Sigmoid colon (tissue), 7 donors: ENCODE results near the gene CCKAR. TPM values are rescaled to one million over a fixed set of nuclear protein-coding genes. Genes with fewer than 3 reads are reported as not detected.
A peak's percentile ranks its signal among the peaks of the same experiment; 100 is the strongest.

Experiments used
- DNase-seq: peaks from one replicate; pipeline ENCODE4 v3.0.0-alpha.2; 2019
- H3K27ac ChIP-seq, 4 donors: fragments of 200-600 bp; sonication (generic); one replicate each; pipeline ENCODE4 v1.5.1; 2016 to 2019; ENCODE audit warnings: mild to moderate bottlenecking in 1 of 4
- H3K27me3 ChIP-seq, 3 donors: fragments of 200-600 bp; sonication (generic); one replicate each; pipeline ENCODE4 v1.5.1; 2019; ENCODE audit warnings: mild to moderate bottlenecking in 1 of 3
- H3K36me3 ChIP-seq, 4 donors: fragments of 200-600 bp; sonication (generic); one replicate each; pipeline ENCODE4 v1.5.1; 2016 to 2019
- H3K4me1 ChIP-seq, 4 donors: fragments of 200-600 bp; sonication (generic); one replicate each; pipeline ENCODE4 v1.5.1; 2017 to 2019
- H3K4me3 ChIP-seq, 4 donors: fragments of 200-600 bp; sonication (generic); one replicate each; pipeline ENCODE4 v1.5.1; 2017 to 2019; ENCODE audit warnings: mild to moderate bottlenecking in 2 of 4, moderate library complexity in 1 of 4
- H3K9me3 ChIP-seq, 4 donors: fragments of 200-600 bp in 3 of 4; sonication (generic) in 3 of 4; one replicate each; pipeline versions ENCODE4 v1.5.1 to v1.6.1; 2013 to 2019
- EP300 ChIP-seq, 4 donors: sonication (generic); formaldehyde crosslinking; IDR thresholded peaks; one replicate each; pipeline ENCODE4 v1.6.1; 2017; ENCODE audit warnings: antibody characterized with exemption in 4 of 4
- POLR2A ChIP-seq, 2 donors: fragments of 450-650 bp; IDR thresholded peaks; one replicate each; pipeline ENCODE4 v1.6.1; 2016; ENCODE audit warnings: antibody characterized with exemption in 2 of 2, mild to moderate bottlenecking in 2 of 2, moderate library complexity in 2 of 2
- POLR2AphosphoS5 ChIP-seq, 4 donors: sonication (generic); formaldehyde crosslinking; IDR thresholded peaks; one replicate each; pipeline ENCODE4 v1.6.1; 2017; ENCODE audit warnings: antibody characterized with exemption in 4 of 4
- WGBS, 2 donors: extraction: QIAGEN DNeasy Blood & Tissue Kit; methylation state at CpG; one replicate each; pipeline ENCODE4 v1.1.7; 2013; 5-methylcytosine and 5-hydroxymethylcytosine counted together
- intact Hi-C: fragments of 100-400 bp; cut with DNase I; formaldehyde crosslinking; loops from one replicate; pipeline ENCODE4 v1.15.1; 2023
- polyA plus RNA-seq, 3 donors: library from polyadenylated mRNA; stranded (reverse); fragments of 200-250 nt; gene quantifications; one replicate each; pipeline ENCODE4 v1.2.3, GENCODE V29; 2013
- total RNA-seq, 4 donors: library from RNA; depleted of rRNA; stranded (reverse); fragments of >200 nt; gene quantifications; one replicate each; pipeline ENCODE4 v1.1.0, GENCODE V29; 2016
- TF ChIP-seq, protein P1 (sequence below), 4 experiments: fragments of 450-650 bp in 3 of 4; fragments of 200-600 bp in 1 of 4; IDR thresholded peaks; one replicate each; pipeline ENCODE4 v1.5.1; 2016 to 2019; ENCODE audit warnings: antibody characterized with exemption in 4 of 4, mild to moderate bottlenecking in 3 of 4, moderate library complexity in 2 of 4
- donor health status: healthy with polysubstance abuse.
- donor health status: Bipolar disorder and iron deficiency.
- donor health status: healthy.

Gene CCKAR
- total and polyA plus RNA-seq, 7 donors = 0.60 TPM; not detected in 6

DNA sequence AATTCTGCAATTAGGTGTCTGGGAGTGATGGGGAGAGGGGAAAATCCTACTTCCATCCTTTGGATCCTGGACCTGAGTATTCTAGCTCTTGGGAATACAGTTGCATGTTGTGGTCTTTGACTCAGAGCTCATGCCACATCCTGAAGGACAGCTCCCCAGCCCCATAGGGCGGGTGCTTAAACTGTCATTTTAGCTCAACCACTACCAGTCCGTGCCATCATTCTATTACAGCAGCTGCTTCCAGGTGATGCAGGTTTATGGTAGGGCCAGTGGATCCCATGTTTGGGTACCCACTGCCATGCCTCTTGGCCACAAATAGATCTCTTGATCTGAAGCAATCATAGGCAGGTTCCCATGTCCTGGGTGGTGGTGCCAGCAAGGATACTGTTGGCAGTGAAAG is 34.7 kb downstream of the CCKAR start:
- H3K27me3 ChIP-seq = no peaks in the 10 kb centered on the region
- no peak for TF ChIP-seq POLR2A (IDR thresholded peaks at IDR 0.05)
- TF ChIP-seq, protein P1, sequence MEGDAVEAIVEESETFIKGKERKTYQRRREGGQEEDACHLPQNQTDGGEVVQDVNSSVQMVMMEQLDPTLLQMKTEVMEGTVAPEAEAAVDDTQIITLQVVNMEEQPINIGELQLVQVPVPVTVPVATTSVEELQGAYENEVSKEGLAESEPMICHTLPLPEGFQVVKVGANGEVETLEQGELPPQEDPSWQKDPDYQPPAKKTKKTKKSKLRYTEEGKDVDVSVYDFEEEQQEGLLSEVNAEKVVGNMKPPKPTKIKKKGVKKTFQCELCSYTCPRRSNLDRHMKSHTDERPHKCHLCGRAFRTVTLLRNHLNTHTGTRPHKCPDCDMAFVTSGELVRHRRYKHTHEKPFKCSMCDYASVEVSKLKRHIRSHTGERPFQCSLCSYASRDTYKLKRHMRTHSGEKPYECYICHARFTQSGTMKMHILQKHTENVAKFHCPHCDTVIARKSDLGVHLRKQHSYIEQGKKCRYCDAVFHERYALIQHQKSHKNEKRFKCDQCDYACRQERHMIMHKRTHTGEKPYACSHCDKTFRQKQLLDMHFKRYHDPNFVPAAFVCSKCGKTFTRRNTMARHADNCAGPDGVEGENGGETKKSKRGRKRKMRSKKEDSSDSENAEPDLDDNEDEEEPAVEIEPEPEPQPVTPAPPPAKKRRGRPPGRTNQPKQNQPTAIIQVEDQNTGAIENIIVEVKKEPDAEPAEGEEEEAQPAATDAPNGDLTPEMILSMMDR (IDR thresholded peaks at IDR 0.05) = no peak
- no peak for TF ChIP-seq POLR2AphosphoS5 (IDR thresholded peaks at IDR 0.05)
- no peak for TF ChIP-seq EP300 (IDR thresholded peaks at IDR 0.05)
- no peak overlapping the region for H3K4me3 ChIP-seq
- 81 to 91% methylated on average over 2 of the region's 2 CpGs for WGBS, 2 donors
- H3K27ac ChIP-seq = no peak overlapping the region
- intact Hi-C loops = loop anchor here (10.0 kb wide), 1 partner anchor 129 kb away; the partner anchor contains the start of gene TBC1D19
- peaks cover 0 to 60% (median 37%) of the 10 kb centered on the region in 4 donors for H3K4me1 ChIP-seq
- peaks cover 0 to 4% (median 0%) of the 10 kb centered on the region in 4 donors for H3K9me3 ChIP-seq
- DNase-seq = no peak
- no peaks in the 10 kb centered on the region for H3K36me3 ChIP-seq

DNA sequence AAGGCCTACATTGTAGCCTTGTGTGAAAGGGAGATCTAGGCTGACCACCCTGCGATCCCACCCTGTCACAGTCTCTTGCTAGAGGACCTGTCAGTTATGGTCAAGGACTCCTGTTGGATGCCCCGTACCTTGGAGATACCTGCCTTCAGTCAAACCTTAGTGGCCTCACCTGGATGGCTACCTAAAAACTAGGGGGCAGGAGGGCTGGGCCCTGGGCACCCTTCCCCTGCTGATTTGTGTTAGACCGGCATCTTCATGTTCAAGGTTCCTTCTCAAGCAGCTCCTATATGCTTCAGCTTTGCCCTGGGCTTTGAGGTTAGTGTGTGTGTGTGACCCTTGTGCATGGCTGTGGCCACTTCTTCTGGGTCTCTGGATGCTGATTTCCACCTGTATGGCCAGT is 35.3 kb downstream of the CCKAR start:
- TF ChIP-seq EP300 (IDR thresholded peaks at IDR 0.05) = no peak
- no peak for TF ChIP-seq POLR2AphosphoS5 (IDR thresholded peaks at IDR 0.05)
- TF ChIP-seq, protein P1 (IDR thresholded peaks at IDR 0.05) = no peak
- TF ChIP-seq POLR2A (IDR thresholded peaks at IDR 0.05) = no peak
- 91 to 99% methylated on average over 3 of the region's 3 CpGs for WGBS, 2 donors
- peaks cover 0 to 60% (median 31%) of the 10 kb centered on the region in 4 donors for H3K4me1 ChIP-seq
- H3K4me3 ChIP-seq = no peak overlapping the region
- no peaks in the 10 kb centered on the region for H3K36me3 ChIP-seq
- DNase-seq = no peak
- no peak overlapping the region for H3K27ac ChIP-seq
- H3K27me3 ChIP-seq = no peaks in the 10 kb centered on the region
- intact Hi-C loops = loop anchor here (10.0 kb wide), 1 partner anchor 130 kb away; the partner anchor contains the start of gene TBC1D19
- peaks cover 0 to 4% (median 0%) of the 10 kb centered on the region in 4 donors for H3K9me3 ChIP-seq

DNA sequence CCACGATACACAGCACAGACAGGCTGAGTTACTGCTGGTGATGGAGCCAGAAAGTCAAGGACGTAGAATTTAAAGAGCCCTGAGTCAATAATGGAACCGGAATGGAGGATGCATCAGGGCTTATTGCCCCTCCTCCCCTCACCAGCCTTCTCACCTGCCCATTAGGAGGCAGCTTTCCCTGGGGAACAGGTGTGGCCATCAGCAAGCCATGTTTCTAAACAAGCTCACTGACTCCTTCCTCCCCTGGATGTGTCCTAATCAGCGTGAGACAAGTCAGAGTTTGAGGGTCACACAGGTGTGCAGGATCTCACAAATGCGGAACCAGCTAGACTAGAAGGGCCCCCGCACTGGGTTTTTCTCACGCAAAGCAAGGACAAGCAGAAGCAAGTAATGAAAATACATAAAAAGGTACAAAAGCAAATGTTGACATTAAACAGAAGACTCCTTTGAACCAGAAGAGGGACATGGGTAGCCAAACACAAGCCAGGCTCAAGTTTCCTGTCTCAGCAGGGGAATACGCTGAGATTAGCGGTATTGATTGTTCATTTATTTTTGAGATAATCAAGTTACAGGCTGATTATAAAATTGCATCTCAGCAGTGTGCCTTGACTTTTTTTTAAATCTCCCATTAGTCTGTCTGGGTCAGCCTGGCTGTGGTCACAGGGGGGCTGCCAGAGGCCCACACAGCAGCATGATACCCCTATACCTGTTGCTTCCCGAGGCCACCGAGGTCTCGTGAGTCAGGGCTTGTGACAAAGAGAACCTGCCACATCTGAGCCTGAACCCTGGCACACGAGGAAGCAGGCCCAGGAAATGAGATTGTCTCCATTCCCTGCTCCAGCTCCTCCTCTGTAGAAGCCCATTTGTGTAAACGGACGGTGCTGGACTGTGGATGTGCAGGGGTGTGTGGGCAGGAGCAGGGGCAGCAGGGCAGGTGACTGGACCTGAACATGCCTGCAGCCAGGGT is 37.4 kb downstream of the CCKAR start:
- Histone ChIP-seq H3K4me3 (no peak overlapping the region), H3K27ac (peak overlapping the region in 2 of 4 donors; percentile 41 to 44), H3K36me3 (no peaks in the 10 kb centered on the region), H3K9me3 (peaks cover 0 to 4% (median 0%) of the 10 kb centered on the region in 4 donors), H3K4me1 (peaks cover 0 to 38% (median 16%) of the 10 kb centered on the region in 4 donors), H3K27me3 (no peaks in the 10 kb centered on the region)
- DNase-seq = no peak
- TF ChIP-seq, protein P1 (IDR thresholded peaks at IDR 0.05) = no peak
- no peak for TF ChIP-seq POLR2A (IDR thresholded peaks at IDR 0.05)
- intact Hi-C loops = loop anchor here (10.0 kb wide), 1 partner anchor 132 kb away; the partner anchor contains the start of gene TBC1D19
- WGBS, 2 donors = 60 to 74% methylated on average over 15 of the region's 15 CpGs

DNA sequence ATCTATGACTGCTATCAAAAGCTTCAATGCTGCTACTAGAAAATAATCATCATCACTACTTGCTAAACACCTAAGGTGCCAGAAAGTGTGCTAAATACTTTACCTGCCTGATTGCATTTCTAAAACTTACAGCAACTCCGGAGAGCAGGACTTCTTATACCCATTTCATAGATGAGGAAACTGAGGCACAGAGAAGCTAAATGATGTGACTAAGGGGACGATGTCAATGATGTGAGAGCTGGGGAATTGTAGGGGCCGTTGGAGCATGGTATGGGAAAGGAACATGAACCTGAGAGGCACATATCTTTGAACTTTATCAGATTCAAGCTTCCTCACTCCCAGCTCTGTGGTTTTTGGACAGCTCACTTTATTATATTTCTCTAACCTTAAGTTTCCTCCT is 38.7 kb downstream of the CCKAR start:
- TF ChIP-seq, protein P1 (IDR thresholded peaks at IDR 0.05) = no peak
- no peak for TF ChIP-seq EP300 (IDR thresholded peaks at IDR 0.05)
- TF ChIP-seq POLR2A (IDR thresholded peaks at IDR 0.05) = no peak
- no peak for TF ChIP-seq POLR2AphosphoS5 (IDR thresholded peaks at IDR 0.05)
- intact Hi-C loops = loop anchor here (10.0 kb wide), 1 partner anchor 133 kb away; the partner anchor contains the start of gene TBC1D19
- Histone ChIP-seq H3K27ac (no peak overlapping the region), H3K27me3 (no peaks in the 10 kb centered on the region), H3K4me1 (peaks cover 0 to 26% (median 11%) of the 10 kb centered on the region in 4 donors), H3K4me3 (no peak overlapping the region), H3K36me3 (no peaks in the 10 kb centered on the region), H3K9me3 (peaks cover 0 to 4% (median 0%) of the 10 kb centered on the region in 4 donors)
- DNase-seq = no peak
- WGBS, 2 donors = 70 to 72% methylated on average over 3 of the region's 3 CpGs
